ENCODE measurements around the gene GHDC.
"Not testable (repeated sequence)": the region's sequence is repeated elsewhere in the genome, so short reads cannot be mapped to it uniquely, and the experiment has no call there.

The GHDC gene

DNA sequence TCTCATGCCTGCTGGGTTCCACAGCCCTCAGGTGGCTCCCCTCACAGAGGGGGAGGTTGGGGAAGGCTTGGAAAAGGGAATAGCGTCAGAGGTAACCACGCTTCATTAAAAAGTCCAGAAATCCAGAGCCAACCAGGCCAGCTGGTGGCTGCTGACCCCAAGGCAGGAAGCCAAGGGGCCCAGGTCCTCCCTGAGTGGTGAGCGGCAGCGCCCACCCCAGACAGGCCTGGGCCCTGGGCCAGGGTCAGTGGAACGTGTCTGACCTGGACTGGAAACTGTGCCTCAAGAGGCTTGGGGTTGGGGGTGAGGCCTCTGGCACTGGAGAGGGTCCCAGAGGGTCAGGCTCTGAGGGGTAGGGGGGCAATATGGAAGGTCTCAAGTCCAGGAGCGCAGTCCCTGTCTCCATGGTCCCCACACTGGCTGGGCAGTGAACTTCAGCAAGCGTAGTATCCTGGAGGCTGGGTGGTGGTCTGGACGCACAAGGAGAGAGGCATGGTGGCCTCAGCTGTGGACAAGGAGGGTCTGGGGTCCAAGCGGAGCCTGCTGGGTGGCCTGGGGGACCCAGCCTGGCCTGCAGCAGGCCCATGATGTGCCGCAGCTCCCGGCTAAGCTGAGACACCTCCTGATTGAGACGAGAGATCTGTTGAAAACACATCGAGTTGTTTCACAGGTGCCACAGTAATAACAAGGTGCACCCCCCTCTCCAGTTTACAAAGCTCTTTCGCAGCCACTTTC is 34.3 kb downstream of the GHDC start:
- no peak for DNase-seq

- DNase-seq = no peak
These were observed 38.7 kb downstream of the GHDC start for GRCh38 chr17:42155614-42156045.

DNA sequence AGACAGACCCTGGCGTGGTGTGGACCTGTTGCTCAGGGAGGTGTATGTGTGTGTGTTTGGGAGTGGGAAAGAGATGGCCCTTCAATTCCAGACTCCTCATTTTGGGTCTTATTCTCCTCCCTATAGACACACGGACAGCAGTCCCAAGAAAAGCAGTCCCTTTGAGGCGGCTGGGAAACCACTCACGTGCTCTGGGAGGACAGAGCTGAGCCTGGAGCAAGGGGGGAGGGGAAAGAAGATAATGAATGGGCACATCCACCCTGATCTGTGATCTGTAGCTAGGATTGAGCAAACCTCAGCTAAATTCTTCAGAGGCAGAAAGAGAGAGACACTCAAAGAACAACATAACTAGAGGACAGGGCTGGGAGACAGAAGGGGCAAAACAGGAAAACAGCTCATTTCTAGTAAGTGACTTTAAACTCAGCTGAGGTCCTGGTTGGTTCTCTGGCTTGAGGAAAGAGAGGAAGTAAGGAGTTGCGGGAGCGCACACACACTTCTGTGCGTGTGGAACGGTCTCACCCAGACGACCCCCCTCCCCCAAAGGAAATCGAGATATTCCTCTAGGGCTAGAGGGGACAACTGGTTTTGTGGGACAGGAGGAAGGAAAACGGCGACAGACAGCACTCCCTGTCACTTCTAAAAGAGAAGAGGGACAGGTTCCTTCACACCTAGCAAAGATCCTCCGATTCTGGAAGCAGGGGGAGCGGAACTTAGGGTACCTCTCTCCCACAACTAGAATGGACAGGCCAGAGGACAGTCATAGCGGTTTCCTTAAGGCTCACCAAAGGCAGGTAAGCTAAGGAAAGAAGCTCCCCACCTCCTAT is 40.2 kb downstream of the GHDC start:
- no peak for DNase-seq

DNA sequence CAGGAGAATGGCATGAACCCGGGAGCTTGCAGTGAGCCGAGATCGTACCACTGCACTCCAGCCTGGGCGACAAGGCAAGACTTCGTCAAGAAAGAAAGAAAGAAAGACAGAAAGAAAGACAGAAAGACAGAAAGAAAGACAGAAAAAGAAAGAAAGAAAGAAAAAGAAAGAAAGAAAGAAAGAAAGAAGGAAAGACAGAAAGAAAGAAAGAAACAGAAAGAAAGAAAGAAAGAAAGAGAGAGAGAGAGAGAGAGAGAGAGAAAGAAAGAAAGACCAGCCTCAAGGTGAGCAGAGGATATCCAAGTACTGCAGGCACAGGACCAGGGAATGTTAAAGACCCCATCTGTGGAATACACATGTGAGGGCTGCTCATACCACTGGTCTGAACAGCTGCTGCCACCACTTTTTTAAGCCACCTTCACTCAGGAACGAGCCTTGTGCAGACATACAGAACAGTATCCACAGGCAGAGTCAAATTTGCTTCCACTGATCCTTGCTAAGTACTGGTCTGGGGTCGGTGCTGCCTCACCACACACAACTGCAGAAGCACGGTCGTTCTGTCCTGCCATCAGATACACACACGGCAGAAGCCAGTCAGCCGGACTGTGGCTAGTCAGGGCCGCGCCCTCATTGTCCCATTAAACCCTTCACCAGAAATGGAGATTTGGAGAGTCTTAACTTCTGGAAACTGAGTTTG is 47.2 kb downstream of the GHDC start:
- DNase-seq = no peak

DNA sequence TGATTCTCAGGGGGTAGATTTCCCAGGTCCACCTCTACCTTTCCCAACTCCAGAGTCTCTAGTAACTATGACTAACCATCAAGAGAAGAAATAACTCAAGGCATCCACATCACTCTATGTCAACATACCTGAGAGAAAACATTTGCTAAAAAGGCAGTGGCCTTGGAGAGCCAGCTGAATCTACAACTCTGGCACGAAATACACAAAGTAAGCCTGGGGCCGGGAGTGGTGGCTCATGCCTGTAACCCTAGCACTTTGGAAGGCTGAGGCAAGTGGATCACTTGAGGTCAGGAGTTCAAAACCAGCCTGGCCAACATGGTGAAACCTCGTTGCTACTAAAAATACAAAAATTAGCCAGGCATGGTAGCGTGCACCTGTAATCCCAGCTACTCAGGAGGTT is 51.2 kb downstream of the GHDC start:
- DNase-seq = not testable (repeated sequence)

DNA sequence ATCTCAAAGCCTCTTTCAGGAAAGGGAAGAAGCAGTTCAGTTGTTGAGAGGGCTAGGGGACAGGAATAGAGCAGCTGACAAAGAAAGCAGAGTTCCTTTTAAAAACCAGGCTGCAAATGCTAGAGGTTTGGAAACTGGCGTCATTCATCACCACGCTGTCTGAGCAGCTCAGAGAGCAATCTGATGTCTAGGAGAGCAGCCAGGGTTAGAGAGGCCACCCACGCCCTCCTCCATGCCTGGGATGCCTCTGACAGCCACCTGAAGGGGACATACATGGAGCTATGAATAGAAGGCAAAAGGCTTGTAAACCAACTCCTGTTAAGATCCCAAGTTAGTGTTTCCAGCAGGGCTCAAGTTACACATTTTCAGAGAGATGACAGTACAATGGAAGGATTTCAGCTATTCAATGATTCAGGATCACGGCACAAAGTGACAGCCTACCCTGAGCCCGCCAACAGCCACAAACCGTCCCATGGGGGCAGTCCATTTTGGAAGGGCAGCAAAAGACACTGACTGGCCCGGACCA is 51.9 kb downstream of the GHDC start:
- peak in 18 of 58 donors; percentile 10 to 61 (median 24) for DNase-seq

GRCh38 chr17:42141382-42141781 is 52.9 kb downstream of the GHDC start:
- DNase-seq = no peak

DNA sequence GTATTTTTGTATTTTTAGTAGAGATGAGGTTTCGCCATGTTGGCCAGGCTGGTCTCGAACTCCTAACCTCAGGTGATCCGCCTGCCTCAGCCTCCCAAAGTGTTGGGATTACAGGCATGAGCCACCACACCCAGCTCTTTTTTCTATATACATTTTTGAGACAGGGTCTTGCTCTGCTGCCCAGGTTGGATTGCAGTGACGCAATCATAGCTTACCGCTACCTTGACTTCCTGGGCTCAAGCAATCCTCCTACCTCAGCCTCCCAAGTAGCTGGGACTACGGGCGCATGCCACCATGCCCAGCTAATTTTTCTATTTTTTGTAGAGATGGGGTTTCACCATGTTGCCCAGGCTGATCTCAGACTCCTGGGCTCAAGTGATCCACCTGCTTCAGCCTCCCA is 53.6 kb downstream of the GHDC start:
- DNase-seq = not testable (repeated sequence)

Measured in anterior cingulate cortex (tissue), 58 donors.